Measurements from ENCODE around the gene ABHD14A.
"Not testable (repeated sequence)": the region's sequence is repeated elsewhere in the genome, so short reads cannot be mapped to it uniquely, and the experiment has no call there.

The ABHD14A gene

DNA sequence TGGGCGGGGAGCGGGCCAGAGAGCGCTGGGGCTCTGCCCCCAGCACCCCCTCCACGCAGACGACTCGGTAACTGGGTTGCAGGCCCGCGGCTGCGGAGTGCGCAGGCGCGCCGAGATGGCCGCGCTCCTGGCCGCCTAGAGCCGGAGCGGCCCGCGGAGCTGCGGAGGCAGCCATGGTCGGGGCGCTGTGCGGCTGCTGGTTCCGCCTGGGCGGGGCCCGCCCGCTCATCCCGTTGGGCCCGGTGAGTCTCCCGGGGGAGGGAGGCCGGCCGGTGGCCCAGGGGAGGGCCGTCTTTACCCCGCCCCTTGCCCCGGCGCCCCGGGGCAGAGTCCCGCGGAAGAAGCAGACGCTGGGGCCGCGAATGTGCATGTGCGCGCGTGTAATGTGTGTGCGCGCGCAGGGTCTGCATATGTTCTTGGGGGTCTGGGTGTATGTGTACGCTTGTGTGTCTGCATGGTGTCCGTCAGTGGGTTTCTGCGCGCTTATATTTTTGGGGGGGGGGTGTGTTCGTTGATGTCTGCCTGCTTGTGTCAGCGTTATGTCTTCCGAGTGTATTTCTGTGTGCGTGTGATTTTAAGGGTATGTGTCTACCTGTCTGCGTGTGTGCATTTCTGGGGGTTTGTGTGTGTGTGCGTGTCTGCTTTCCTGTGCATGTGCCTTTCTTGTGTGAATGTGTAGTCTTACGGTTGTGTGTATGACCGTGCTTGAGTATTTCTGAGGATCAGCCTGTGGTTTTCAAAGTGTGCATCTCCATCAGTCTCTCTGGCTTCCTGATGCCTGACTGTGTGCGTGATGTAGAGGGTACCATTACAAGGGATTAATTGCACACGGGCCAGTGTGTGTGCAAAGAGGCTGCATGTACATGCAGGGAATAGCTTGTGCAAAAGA is at the start of gene ABHD14A:
Gene ABHD14A (plus strand): TSS at position 102 of the 889 bp plus-strand sequence. CDS start 72 bp downstream, at position 174.
- no peak for FAIRE-seq

DNA sequence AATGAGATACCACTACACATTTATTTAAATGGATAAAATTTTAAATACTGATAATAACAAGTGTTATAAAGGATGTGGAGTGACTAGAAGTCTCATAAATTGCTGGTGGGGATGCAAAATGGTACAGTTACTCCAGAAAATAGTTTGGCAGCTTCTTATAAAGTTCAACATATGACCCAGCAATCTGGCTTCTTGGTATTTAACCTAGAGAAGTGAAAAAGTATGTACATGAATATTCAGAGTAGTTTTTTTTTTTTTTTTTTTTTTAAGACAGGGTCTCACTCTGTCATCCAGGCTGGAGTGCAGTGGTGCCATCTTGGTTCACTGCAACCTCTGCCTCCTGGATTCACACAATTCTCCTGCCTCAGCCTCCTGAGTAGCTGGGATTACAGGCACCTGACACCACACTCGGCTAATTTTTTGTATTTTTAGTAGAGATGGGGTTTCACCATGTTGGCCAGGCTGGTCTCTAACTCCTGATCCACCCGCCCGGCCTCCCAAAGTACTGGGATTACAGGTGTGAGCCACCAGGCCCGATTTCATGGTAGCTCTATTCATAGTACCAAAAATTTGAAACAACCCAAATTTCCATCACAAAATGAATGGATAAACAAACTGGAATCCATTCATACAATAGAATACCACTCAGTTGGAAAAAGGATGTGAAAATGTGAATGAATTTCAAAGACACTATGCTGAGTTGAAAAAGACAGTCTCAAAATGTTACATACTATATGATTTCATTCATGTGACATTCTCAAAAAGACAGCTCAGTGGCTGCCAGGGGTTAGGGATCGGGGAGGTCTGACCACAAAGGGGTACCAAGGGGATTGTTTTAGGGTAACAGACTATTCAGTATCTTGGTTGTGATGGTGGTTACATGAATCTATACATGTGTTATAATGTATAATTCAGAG is 47.5 kb upstream of the ABHD14A start:
- no peak for FAIRE-seq

GRCh38 chr3:51928438-51928837 is 46.4 kb upstream of the ABHD14A start:
- FAIRE-seq: no peak

- FAIRE-seq: not testable (repeated sequence)
Measured at GRCh38 chr3:51928981-51929380, 45.9 kb upstream of the ABHD14A start.

DNA sequence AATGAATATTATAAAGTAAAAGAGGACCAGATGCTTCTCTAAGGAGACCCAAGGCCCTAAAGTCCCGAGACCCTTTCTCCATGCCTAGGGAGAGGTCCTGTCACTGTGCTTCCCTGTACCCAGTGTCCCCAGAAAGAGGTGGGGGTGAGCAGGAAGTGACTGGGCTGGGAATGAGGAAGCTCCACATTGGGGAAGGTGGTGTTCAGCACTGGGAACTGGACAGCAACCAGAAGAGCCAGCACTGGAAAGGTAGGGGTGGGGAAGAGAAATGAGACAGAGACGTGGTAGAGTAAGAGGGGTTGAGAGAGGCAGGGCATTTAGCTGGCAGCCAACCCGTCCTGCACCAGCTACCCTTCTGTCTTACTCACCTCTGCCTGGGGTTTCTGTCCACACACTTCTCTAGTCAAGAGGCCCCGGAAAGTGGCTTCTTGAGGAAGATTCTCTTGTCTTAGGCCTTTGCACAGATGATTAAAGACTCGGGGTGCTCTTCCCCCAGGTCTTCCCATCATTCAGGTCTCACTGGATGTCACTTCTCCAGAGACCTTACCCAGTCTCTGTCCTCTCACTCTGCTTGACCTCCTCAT is 45.4 kb upstream of the ABHD14A start:
- no peak for FAIRE-seq

DNA sequence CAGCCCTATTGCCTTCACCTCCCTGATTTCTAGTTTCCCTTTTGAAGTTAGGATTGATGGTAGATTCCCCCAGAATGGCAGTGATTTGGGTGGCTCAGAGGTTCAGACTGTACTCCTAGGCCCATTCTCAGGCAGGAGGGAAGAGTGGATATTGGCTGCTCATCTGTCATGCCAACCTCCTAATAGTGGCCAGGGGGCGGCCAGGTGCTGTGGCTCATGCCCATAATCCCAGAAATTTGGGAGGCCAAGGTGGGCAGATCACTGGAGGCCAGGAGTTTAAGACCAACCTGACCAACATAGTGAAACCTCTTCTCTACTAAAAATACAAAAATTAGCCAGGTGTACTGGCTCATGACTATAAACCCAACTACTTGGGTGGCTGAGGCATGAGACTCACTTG is 44.4 kb upstream of the ABHD14A start:
- no peak for FAIRE-seq

DNA sequence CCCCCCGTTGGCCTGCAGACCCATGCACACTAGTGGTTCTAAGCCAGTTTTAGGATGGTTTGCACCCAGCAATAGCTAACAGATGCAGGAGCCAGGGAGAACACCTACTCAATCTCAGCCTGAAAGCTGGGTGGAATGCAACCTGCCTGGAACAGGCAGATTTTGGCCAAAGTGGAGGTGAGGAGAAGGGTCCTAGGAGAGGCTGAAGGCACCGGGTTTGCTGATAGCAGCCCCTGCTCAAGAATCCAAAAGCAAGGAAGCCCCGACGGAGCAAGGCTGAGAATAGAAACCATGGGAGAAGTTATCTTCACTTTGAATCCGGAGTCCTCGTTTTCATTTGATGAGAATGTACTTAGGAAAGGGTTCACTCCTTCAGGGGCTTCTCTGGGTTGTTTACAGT is 43.1 kb upstream of the ABHD14A start:
- no peak for FAIRE-seq

DNA sequence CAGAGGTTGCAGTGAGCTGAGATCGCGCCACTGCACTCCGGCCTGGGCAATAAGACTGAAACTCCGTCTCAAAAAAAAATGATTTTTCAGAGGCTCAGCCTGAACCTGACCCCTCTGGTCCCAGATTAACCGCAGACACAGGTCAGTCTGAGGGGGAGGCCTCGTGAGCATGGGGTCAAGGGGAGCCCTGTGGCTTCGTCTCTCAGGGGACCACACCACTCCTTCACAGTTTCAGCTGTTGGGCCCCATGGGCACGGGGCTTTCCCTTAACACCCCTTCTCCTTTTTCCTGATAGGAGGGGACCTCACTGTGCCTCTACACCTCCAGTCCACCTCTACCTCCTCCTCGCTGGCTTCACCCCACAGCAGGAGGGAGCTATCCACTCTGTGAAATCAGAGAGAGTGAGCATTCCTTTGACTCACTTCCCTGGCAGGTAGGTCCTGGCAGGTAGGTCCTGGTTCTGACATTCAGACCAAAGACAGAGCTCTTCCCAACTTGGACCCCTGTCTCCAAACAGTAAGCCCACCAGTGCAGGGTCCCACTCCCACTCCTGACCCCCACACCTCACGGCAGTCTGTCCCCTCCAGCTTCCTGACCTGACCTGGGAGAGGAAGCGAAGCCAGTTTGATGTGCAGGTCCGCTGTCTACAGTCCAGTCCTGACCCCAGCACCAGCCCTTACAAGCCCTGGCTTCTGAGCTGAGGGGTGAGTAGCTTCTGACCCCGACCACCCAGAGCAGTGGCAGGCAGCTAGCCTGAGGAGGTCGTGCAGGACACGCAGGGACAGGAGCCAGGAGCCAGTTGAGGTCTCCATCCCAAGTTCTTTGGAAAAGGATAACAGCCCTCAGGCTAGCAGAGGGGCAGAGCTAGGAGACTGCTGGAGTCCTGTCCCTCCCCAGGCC is 42.1 kb upstream of the ABHD14A start:
- no peak for FAIRE-seq

GRCh38 chr3:51933471-51934138 is 41.3 kb upstream of the ABHD14A start:
- no peak for FAIRE-seq

GRCh38 chr3:51934139-51934850 is 40.6 kb upstream of the ABHD14A start:
- FAIRE-seq: no peak

DNA sequence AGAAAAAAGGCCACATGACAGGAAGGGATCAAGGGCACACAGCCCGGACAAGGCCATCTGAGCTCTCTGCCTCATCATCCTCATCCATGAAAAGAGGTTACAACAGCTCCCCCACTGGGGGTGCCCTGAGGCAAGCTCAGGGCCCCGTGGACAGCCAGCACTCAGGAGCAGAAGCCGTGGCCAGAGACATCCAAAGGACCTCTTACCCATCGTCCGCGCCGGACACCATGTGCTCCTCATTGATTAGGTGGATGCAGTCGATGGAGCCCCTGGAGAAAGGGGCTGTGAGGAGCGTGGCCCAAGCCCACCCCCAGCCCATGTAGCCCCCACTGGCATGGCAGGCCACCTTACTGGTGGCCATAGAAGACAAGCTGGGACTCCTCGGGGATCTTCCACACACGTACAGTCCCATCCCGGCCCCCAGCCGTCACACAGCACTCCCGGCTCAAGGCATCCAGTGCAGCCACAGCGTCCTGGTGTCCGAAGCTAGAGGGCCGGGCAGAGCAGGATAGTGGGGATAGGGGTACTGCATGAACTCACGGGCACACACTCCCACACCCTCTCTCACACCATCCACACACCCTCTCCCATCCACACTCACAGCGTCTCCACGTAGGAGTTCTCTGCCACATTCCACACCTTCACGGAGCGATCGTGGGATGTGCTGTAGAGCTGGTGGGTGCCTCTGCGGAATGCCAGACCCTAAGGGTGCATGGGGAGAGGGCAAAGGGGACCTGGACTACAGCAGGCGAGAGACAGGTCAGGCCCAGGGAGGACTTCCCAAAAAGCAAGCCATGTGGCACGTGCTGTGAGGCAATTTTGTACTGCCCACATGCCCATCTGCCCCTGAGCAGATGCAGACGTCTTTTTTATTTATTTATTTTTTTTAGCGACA is 39.6 kb upstream of the ABHD14A start:
- no peak for FAIRE-seq

DNA sequence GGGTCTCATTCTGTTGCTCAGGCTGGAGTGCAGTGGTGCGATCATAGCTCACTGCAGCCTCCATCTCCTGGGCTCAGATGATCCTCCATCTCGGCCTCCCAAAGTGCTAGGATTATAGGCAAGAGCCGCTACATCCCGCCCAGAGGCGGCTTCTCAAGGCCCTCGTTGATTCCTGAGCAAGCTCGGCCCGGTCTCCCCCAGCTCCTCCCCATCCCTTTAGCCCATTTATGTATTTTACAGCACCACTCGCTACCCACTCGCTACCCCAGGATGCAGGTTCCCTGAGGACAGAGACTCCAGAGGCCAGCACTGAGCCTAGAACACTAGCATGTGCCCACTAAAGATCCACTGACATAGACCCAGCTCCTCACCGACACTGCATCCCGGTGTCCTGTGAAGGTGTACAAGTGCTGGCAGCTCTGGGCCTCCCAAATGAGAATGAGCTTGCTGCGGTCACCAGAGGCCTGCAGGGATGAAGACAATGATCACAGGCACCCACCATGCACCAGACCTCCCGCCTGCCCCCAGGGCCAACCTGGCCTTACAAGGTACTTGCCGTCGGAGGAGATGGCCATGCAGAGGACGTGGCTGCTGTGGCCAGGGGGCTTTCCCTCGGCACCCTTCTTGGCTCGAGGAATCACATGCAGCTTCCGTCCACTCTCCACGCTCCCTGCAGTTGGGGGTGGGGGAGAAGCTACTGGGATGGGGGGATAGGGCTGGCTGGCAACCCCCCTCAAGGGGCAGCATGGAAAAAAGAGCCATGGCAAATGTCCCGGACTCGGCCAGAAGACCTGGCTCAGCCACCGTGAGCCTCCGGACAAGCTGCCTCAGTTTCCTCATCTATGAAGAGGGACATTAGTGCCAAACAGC is 38.7 kb upstream of the ABHD14A start:
- no peak for FAIRE-seq

- no peak for FAIRE-seq
Measured at GRCh38 chr3:51937014-51937413, 37.9 kb upstream of the ABHD14A start.

DNA sequence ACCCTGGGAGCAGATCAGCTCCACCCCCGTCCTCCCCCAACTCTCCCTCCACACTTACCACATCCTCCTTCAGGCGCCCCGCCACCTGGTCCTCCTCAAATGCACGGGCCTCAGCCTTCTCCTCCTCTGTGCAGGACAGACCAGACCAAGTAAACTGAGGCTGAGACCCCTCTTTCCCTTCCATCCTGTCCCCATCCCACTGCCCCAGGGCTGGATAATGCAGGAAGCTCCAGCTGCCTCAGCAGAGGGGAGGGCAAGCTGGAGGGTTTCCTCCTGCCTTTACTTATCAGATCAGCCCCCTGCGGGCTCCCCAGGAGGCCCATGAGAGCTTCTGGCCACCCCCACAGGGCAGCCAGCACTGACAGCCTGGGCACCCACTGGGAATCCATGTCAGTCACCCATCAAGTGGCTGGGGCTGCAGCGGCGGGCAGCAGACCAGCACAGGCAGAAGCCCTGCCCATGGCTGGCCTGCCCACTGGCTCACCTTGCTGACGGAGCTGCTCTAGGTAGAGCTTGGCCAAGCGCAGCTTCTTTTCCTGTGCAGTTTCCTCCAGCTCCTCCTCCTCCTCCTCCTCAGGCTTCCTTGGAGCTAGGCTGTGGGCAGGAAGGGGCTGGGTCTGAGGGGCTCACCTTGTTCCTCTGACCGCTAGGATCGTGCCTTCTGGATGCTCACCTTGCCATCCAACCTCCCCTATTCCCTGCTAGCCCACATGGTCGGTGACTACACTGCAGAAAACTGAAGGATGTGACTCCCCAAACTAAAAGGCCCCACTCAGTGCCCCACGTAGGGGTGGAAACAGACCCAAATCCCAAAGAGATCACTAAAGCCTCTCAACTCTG is 37.0 kb upstream of the ABHD14A start:
- no peak for FAIRE-seq

- FAIRE-seq: no peak
Measured at GRCh38 chr3:51938780-51939425, 36.0 kb upstream of the ABHD14A start.

DNA sequence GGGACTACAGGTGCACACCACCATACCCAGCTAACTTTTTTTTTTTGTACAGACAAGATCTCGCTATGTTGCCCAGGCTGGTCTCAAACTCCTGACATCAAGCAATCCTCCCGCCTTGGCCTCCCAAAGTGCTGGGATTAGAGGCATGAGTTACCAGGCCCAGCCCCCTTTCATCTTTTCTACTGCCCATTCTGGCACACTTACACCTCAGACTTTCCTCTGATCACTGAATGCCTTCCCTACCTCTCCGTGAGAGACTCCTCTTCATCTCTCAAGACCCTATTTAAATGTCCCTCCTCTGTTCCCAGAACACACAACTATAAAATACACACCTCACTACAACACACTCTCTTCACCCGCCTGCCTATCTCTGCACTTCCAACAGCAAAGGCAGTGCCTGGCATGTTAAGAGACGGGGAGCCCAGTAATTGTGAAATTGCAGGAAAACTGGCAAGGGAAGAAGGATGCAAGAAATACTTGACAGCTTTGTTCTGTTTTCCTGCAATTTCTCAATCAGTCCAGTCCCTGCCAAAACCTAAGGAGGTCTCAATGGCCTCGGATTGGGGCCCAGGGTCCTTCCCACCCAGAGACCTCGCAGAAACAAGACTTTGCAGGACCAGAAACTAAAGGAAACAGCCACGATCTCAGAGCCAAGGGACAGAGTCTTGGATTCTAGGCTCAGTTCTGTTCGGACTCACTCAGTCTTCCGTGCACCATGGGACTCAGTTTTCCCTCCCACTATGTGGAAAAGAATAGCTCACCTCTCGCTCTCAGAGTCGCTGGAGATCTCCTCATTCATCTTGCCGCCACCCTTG is 34.0 kb upstream of the ABHD14A start:
- FAIRE-seq: no peak

All from colon (tissue), 2 donors.